Measurements from ENCODE around the gene GGCX. TPM values are rescaled to one million over a fixed set of nuclear protein-coding genes. Genes with fewer than 3 reads are reported as not detected.
"Not testable (repeated sequence)": the region's sequence is repeated elsewhere in the genome, so short reads cannot be mapped to it uniquely, and the experiment has no call there.

Gene GGCX
- total and polyA plus RNA-seq, 9 of the 15 experiments (the other 6 are each of a cell fraction or from before 2014, with no cell fraction given), result 14.4 to 47.1 (median 28.1) TPM

DNA sequence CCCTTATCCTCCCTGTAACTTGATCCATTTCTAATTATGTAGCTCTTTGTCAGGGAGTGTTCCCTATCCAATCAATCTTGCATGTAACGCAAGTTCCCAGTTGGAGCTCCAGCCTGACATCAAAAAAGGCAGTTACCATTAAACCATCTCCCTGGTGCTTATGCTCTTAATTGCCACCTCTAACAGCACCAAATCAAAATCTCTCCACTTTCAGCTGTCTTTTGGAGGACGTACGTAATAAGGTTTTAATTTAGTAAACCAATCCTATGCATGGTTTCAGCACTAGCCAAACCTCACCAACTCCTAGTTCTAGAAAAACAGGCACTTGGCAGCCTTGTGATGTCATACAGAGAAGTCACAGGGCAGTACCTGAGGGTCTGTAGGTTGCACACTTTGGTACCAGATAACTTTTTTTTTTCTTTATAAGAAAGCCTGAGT, 17.0 kb downstream of the GGCX start:
- H4K20me1 ChIP-seq (replicated peaks; ENCODE audit: control insufficient read depth, insufficient read depth, low read length), result peaks cover 42% of the 10 kb centered on the region
- BruUV-seq (replicated peaks); H2AFZ ChIP-seq (ENCODE audit: low read depth, low read length); H3K9me3 ChIP-seq (replicated peaks; ENCODE audit: control insufficient read depth, insufficient read depth, low read depth, low read length); intact Hi-C loops (cut with micrococcal nuclease); H3K9me1 ChIP-seq (ENCODE audit: control insufficient read depth, insufficient read depth, low read length); H3K27ac ChIP-seq (ENCODE audit: extremely low read depth, low read depth, low read length); CTCF ChIA-PET (ENCODE audit: low intra/inter-chr PET ratio); H3K4me2 ChIP-seq (ENCODE audit: insufficient read depth, low read length); ATAC-seq; in situ Hi-C loops (cut with MboI); H3K9ac ChIP-seq (ENCODE audit: insufficient read depth in 1 of 2, low read depth in 2 of 2, low read length in 2 of 2); FAIRE-seq; H3K4me3 ChIP-seq; H3K27me3 ChIP-seq (ENCODE audit: control insufficient read depth in 2 of 2, insufficient read depth in 2 of 2, low read length in 2 of 2); DNase-seq (ENCODE audit: extremely low read depth in 1 of 4, low spot score in 3 of 4): not testable (repeated sequence)
- peaks cover 71% of the 10 kb centered on the region for H3K36me3 ChIP-seq (ENCODE audit: control insufficient read depth, insufficient read depth, low read length)
- H3K4me1 ChIP-seq (replicated peaks in 1 of 2; ENCODE audit: control insufficient read depth in 2 of 2, insufficient read depth in 2 of 2, low read length in 2 of 2), result peaks cover 0 to 22% of the 10 kb centered on the region in 2 experiments; a peak in 3 of 5 replicates
- H3K79me2 ChIP-seq (ENCODE audit: control insufficient read depth, insufficient read depth, low read length), result peaks cover 42% of the 10 kb centered on the region
- TF ChIP-seq, protein P1, sequence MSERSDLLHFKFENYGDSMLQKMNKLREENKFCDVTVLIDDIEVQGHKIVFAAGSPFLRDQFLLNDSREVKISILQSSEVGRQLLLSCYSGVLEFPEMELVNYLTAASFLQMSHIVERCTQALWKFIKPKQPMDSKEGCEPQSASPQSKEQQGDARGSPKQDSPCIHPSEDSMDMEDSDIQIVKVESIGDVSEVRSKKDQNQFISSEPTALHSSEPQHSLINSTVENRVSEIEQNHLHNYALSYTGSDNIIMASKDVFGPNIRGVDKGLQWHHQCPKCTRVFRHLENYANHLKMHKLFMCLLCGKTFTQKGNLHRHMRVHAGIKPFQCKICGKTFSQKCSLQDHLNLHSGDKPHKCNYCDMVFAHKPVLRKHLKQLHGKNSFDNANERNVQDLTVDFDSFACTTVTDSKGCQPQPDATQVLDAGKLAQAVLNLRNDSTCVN (CRISPR knock-in tag; IDR thresholded peaks at IDR 0.05), result peak; percentile 9; the same call in 1 of the 2 replicates
- TF ChIP-seq, protein P2, sequence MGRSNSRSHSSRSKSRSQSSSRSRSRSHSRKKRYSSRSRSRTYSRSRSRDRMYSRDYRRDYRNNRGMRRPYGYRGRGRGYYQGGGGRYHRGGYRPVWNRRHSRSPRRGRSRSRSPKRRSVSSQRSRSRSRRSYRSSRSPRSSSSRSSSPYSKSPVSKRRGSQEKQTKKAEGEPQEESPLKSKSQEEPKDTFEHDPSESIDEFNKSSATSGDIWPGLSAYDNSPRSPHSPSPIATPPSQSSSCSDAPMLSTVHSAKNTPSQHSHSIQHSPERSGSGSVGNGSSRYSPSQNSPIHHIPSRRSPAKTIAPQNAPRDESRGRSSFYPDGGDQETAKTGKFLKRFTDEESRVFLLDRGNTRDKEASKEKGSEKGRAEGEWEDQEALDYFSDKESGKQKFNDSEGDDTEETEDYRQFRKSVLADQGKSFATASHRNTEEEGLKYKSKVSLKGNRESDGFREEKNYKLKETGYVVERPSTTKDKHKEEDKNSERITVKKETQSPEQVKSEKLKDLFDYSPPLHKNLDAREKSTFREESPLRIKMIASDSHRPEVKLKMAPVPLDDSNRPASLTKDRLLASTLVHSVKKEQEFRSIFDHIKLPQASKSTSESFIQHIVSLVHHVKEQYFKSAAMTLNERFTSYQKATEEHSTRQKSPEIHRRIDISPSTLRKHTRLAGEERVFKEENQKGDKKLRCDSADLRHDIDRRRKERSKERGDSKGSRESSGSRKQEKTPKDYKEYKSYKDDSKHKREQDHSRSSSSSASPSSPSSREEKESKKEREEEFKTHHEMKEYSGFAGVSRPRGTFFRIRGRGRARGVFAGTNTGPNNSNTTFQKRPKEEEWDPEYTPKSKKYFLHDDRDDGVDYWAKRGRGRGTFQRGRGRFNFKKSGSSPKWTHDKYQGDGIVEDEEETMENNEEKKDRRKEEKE (IDR thresholded peaks at IDR 0.05; ENCODE audit: borderline replicate concordance in 1 of 2, control insufficient read depth in 1 of 2, low read depth in 2 of 2, low read length in 1 of 2), result 0 out of 4 replicates have a peak, but pooled peaks of 1 of the 2 experiments have one; percentile 0
- TF ChIP-seq SUPT5H (IDR thresholded peaks at IDR 0.05) (0 out of 2 replicates have a peak, but pooled peaks have one; percentile 24), POLR2AphosphoS2 (IDR thresholded peaks at IDR 0.05; ENCODE audit: low read length) (0 out of 2 replicates have a peak, but pooled peaks have one; percentile 64), POLR2A (conservative IDR thresholded peaks at IDR 0.05) (peak; percentile 50), POLR2AphosphoS5 (IDR thresholded peaks at IDR 0.05; ENCODE audit: control insufficient read depth, insufficient read depth, low read depth, low read length) (0 out of 2 replicates have a peak, but pooled peaks have one; percentile 29), RBFOX2 (IDR thresholded peaks at IDR 0.05; ENCODE audit: low read depth, low read length) (peak; percentile 54)
- 85% methylated on average over 3 of the region's 3 CpGs for WGBS (ENCODE audit: insufficient coverage, low coverage, missing lambda C conversion rate)
- POLR2A ChIA-PET, result interaction anchor here (1.0 to 24.3 kb wide), 10 partner anchors 9 to 126 kb away, joined by 4 to 1576 read pairs (median 8); partner anchors contain the start of genes CAPG, GGCX, RNF181 and SH2D6

All from K562 (cell line).